Upper lobe of left lung (tissue), 6 donors: ENCODE data around the gene PPFIA3. TPM values are rescaled to one million over a fixed set of nuclear protein-coding genes. Genes with fewer than 3 reads are reported as not detected.

Experiments
- ATAC-seq, 2 donors: fragments of 200-7000 bp; cut with Tn5 transposase; one replicate each; pipeline ENCODE4 v1.9.1; 2022; ENCODE audit warnings: mild to moderate bottlenecking in 2 of 2, moderate library complexity in 2 of 2; ENCODE audit not compliant: low FRiP score in 2 of 2
- DNase-seq, 2 donors: peaks; one replicate each; pipeline ENCODE4 v3.0.0-alpha.2; 2019 to 2020
- H3K27ac ChIP-seq, 4 donors: fragments of 200-600 bp; sonication (generic); one replicate each; pipeline ENCODE4 v1.5.1; 2016 to 2019
- H3K27me3 ChIP-seq, 4 donors: fragments of 200-600 bp; sonication (generic); one replicate each; pipeline ENCODE4 v1.5.1; 2017 to 2019
- H3K36me3 ChIP-seq, 4 donors: fragments of 200-600 bp; sonication (generic); one replicate each; pipeline ENCODE4 v1.5.1; 2016 to 2019
- H3K4me1 ChIP-seq, 4 donors: fragments of 200-600 bp; sonication (generic); one replicate each; pipeline ENCODE4 v1.5.1; 2018 to 2019
- H3K4me3 ChIP-seq, 4 donors: fragments of 200-600 bp; sonication (generic); one replicate each; pipeline ENCODE4 v1.5.1; 2017 to 2019; ENCODE audit warnings: mild to moderate bottlenecking in 2 of 4, moderate library complexity in 1 of 4
- H3K9me3 ChIP-seq, 4 donors: fragments of 200-600 bp; sonication (generic); one replicate each; pipeline ENCODE4 v1.5.1; 2018 to 2019
- EP300 ChIP-seq, 4 donors: sonication (generic); formaldehyde crosslinking; IDR thresholded peaks; one replicate each; pipeline ENCODE4 v1.5.1; 2017; ENCODE audit warnings: antibody characterized with exemption in 4 of 4, control low read depth in 2 of 4
- POLR2A ChIP-seq, 4 donors: fragments of 450-650 bp; IDR thresholded peaks; one replicate each; pipeline ENCODE4 v1.5.1; 2016 to 2017; ENCODE audit warnings: antibody characterized with exemption in 4 of 4, mild to moderate bottlenecking in 2 of 4
- POLR2AphosphoS5 ChIP-seq, 2 donors: sonication (generic); formaldehyde crosslinking; IDR thresholded peaks; one replicate each; pipeline ENCODE4 v1.5.1; 2017; ENCODE audit warnings: antibody characterized with exemption in 2 of 2
- WGBS, 2 donors: methylation state at CpG; one replicate each; pipeline ENCODE4 v1.1.5; 2017 to 2018; 5-methylcytosine and 5-hydroxymethylcytosine counted together
- total RNA-seq, 6 donors: library from RNA; depleted of rRNA in 4 of 6; stranded (reverse); fragments of >200 nt in 4 of 6; gene quantifications; one replicate each; pipeline versions ENCODE4 v1.1.0 to v1.2.1, GENCODE V29; 2016 to 2021
- TF ChIP-seq, protein P1 (sequence below), 6 experiments: fragments of 450-650 bp in 4 of 6; fragments of 200-600 bp in 2 of 6; sonication (generic) in 2 of 6; IDR thresholded peaks; one replicate each; pipeline ENCODE4 v1.5.1; 2016 to 2019; ENCODE audit warnings: antibody characterized with exemption in 6 of 6
- donor health status: DM: no; HTN: no; CAD: no; lungs with moderate emphysema.
- donor health status: DM: no; HTN: yes; CAD: no; lungs with severe emphysema.

The PPFIA3 gene
- total RNA-seq, 6 donors from 2014 or later, result 2.4 to 11.5 (median 5.9) TPM

DNA sequence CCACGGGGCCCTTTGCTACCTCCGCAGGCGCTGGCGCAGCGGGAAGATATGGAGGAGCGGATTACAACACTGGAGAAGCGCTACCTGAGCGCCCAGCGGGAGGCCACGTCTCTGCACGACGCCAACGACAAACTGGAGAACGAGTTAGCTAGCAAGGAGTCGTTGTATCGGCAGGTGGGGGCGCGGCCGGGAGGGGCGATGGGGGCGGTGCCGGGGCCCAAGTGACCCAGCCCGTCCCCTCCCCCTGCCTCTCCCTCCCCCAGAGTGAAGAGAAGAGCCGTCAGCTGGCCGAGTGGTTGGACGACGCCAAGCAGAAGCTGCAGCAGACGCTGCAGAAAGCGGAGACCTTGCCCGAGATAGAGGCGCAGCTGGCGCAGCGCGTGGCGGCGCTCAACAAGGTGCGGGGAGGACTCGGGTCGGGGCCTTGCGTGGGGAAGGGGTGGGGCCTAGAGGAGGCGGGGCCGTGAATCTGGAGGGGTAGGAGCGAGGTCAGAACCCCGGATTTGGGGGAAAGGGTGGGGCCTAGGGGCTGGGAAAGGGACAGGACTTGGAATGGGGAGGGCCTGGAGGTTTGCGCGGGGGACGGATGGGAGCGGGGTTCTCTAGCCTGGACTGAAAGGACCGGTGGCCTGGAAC, 13.7 kb downstream of the PPFIA3 start:
- WGBS, 2 donors, result 20 to 58% methylated on average over 18 to 43 of the region's 49 CpGs
- peak overlapping the region in 3 of 4 donors; percentile 26 to 39 (median 39) for H3K4me3 ChIP-seq
- no peaks in the 10 kb centered on the region for H3K27me3 ChIP-seq
- H3K36me3 ChIP-seq, result no peaks in the 10 kb centered on the region
- peak in 1 of 2 donors; percentile 87 for DNase-seq
- TF ChIP-seq POLR2A (IDR thresholded peaks at IDR 0.05) (no peak), EP300 (IDR thresholded peaks at IDR 0.05) (no peak), POLR2AphosphoS5 (IDR thresholded peaks at IDR 0.05) (no peak)
- TF ChIP-seq, protein P1, sequence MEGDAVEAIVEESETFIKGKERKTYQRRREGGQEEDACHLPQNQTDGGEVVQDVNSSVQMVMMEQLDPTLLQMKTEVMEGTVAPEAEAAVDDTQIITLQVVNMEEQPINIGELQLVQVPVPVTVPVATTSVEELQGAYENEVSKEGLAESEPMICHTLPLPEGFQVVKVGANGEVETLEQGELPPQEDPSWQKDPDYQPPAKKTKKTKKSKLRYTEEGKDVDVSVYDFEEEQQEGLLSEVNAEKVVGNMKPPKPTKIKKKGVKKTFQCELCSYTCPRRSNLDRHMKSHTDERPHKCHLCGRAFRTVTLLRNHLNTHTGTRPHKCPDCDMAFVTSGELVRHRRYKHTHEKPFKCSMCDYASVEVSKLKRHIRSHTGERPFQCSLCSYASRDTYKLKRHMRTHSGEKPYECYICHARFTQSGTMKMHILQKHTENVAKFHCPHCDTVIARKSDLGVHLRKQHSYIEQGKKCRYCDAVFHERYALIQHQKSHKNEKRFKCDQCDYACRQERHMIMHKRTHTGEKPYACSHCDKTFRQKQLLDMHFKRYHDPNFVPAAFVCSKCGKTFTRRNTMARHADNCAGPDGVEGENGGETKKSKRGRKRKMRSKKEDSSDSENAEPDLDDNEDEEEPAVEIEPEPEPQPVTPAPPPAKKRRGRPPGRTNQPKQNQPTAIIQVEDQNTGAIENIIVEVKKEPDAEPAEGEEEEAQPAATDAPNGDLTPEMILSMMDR (IDR thresholded peaks at IDR 0.05), result no peak
- peak in 1 of 2 donors; percentile 31 for ATAC-seq
- H3K9me3 ChIP-seq, result no peaks in the 10 kb centered on the region
- peaks cover 20 to 34% (median 23%) of the 10 kb centered on the region in 4 donors for H3K4me1 ChIP-seq
- peak overlapping the region in 1 of 4 donors; percentile 66 for H3K27ac ChIP-seq

DNA sequence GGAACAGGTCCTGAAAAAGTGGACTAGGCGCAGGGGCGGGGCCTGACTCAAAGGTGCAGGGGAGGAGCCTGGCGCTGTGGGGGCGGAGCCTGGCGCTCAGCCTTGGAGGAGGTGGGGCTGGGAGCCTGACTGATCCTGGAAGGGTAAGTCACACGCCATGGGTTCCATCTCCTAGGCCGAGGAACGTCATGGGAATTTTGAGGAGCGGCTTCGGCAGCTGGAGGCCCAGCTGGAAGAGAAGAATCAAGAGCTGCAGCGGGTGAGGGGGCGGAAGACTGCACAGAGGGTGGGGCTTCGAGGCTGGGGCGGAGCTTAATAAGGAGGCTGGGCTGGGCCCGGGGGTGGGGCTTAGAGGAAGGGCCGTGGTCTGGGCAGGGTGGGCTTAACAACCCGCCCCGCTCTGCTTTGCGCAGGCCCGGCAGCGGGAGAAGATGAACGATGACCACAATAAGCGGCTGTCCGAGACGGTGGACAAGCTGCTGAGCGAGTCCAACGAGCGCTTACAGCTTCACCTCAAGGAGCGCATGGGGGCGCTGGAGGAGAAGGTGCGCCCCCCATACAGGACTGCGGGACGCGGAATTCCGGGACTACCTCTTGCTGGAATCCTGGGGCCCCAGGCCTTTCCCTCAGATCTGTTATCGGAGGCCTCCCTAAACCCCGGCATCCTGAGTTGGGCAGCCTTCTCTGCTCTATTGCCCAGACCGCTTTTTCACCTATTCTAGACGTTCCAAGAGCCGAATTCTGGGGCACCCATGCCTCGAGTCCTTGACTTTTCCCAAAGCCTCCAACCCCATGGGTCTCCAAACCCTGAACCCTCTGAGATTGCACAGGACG, 14.5 kb downstream of the PPFIA3 start:
- Histone ChIP-seq H3K36me3 (no peaks in the 10 kb centered on the region), H3K27me3 (no peaks in the 10 kb centered on the region), H3K4me1 (peaks cover 13 to 26% (median 16%) of the 10 kb centered on the region in 4 donors), H3K4me3 (peak overlapping the region in 3 of 4 donors; percentile 26 to 39 (median 39)), H3K27ac (peak overlapping the region in 1 of 4 donors; percentile 66), H3K9me3 (no peaks in the 10 kb centered on the region)
- no peak for TF ChIP-seq POLR2AphosphoS5 (IDR thresholded peaks at IDR 0.05)
- TF ChIP-seq POLR2A (IDR thresholded peaks at IDR 0.05), result no peak
- TF ChIP-seq, protein P1 (IDR thresholded peaks at IDR 0.05), result no peak
- no peak for TF ChIP-seq EP300 (IDR thresholded peaks at IDR 0.05)
- DNase-seq, result peak; percentile 75 to 96
- peak; percentile 69 to 70 for ATAC-seq
- WGBS, 2 donors, result 37 to 48% methylated on average over 42 of the region's 42 CpGs

DNA sequence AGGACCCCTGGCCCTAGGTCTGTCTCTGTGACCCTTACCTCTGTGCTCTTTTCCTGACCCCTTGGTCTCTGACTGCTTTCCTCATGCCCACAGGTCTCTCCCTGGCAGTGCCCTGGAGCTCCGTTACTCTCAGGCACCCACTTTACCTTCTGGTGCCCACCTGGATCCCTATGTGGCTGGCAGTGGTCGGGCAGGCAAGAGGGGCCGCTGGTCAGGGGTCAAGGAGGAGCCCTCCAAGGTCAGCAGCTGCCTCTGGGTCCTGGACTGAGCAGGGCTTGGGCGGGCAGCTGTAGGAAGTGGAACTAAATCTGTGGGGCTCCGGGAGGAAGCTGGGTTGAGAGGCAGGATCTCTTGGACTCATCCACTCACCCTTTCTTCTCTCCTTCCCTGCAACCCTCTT, 16.3 kb downstream of the PPFIA3 start:
- ATAC-seq, result no peak
- 89 to 100% methylated on average over 1 to 5 of the region's 5 CpGs for WGBS, 2 donors
- no peak for TF ChIP-seq POLR2A (IDR thresholded peaks at IDR 0.05)
- TF ChIP-seq, protein P1 (IDR thresholded peaks at IDR 0.05), result no peak
- Histone ChIP-seq H3K36me3 (no peaks in the 10 kb centered on the region), H3K27ac (peak overlapping the region in 2 of 4 donors; percentile 69 to 72), H3K27me3 (no peaks in the 10 kb centered on the region), H3K4me3 (no peak overlapping the region), H3K4me1 (peaks cover 13 to 19% (median 16%) of the 10 kb centered on the region in 4 donors), H3K9me3 (no peaks in the 10 kb centered on the region)
- DNase-seq, result no peak

DNA sequence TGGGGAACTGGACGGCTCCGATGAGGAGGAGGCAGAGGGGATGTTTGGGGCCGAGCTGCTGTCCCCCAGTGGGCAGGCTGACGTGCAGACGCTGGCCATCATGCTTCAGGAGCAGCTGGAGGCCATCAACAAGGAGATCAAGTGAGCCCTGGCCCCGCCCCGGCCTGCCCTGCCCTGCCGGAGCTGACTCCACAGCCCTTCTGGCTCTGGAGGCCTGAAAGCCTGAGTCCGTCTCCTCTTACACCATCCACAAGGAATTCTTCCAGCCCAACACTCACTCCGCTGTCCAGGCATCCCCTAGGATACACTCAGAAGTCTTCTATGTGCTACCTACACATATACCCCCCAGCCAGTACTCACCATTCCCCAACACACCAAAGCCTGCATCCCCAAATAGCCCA, 17.4 kb downstream of the PPFIA3 start:
- no peaks in the 10 kb centered on the region for H3K27me3 ChIP-seq
- H3K4me1 ChIP-seq, result peaks cover 13 to 19% (median 16%) of the 10 kb centered on the region in 4 donors
- H3K36me3 ChIP-seq, result no peaks in the 10 kb centered on the region
- no peak overlapping the region for H3K4me3 ChIP-seq
- H3K27ac ChIP-seq, result peak overlapping the region in 2 of 4 donors; percentile 69 to 72
- DNase-seq, result peak; percentile 35 to 88
- no peaks in the 10 kb centered on the region for H3K9me3 ChIP-seq
- WGBS, 2 donors, result 61 to 79% methylated on average over 4 to 8 of the region's 10 CpGs
- TF ChIP-seq EP300 (IDR thresholded peaks at IDR 0.05) (no peak), POLR2AphosphoS5 (IDR thresholded peaks at IDR 0.05) (no peak), POLR2A (IDR thresholded peaks at IDR 0.05) (no peak)
- TF ChIP-seq, protein P1 (IDR thresholded peaks at IDR 0.05), result no peak
- peak in 1 of 2 donors; percentile 15 for ATAC-seq
